ENCODE data around the gene ILF3.

- TF ChIP-seq CTCF (IDR thresholded peaks at IDR 0.05) (no peak), POLR2A (IDR thresholded peaks at IDR 0.05) (no peak)
Measured at GRCh38 chr19:10726268-10726667, 72.1 kb downstream of the ILF3 start.

Data from adrenal gland (tissue), 5 donors.